Left colon (tissue), 2 donors: ENCODE measurements around the gene ADAM12. TPM values are rescaled to one million over a fixed set of nuclear protein-coding genes. Genes with fewer than 3 reads are reported as not detected.

Source experiments
- ATAC-seq: fragments of 200-7000 bp; cut with Tn5 transposase; one replicate; pipeline ENCODE4 v1.9.1; 2020; ENCODE audit warnings: mild to moderate bottlenecking, moderate library complexity
- DNase-seq, 2 donors: peaks; one replicate each; pipeline ENCODE4 v3.0.0-alpha.2; 2020
- intact Hi-C, 2 donors: fragments of 100-400 bp; cut with DNase I in 1 of 2; cut with micrococcal nuclease in 1 of 2; formaldehyde crosslinking; loops; one replicate each; pipeline versions ENCODE4 v1.11.2 to v1.14.0; 2022; cut with DNase I, micrococcal nuclease
- total RNA-seq, 2 donors: library from RNA; stranded (reverse); fragmentation: NEBNext Ultra II Directional; extraction: Animal tissue kit (Norgen Biotek cat#: 25700); gene quantifications; one replicate each; pipeline ENCODE4 v1.2.1, GENCODE V29; 2021
- donor health status: DM: no; HTN: no; CAD: no.
- donor health status: DM: yes; HTN: yes; CAD: no.

ADAM12 gene
- total RNA-seq, 2 donors from 2014 or later = 0.28 to 0.61 TPM

DNA sequence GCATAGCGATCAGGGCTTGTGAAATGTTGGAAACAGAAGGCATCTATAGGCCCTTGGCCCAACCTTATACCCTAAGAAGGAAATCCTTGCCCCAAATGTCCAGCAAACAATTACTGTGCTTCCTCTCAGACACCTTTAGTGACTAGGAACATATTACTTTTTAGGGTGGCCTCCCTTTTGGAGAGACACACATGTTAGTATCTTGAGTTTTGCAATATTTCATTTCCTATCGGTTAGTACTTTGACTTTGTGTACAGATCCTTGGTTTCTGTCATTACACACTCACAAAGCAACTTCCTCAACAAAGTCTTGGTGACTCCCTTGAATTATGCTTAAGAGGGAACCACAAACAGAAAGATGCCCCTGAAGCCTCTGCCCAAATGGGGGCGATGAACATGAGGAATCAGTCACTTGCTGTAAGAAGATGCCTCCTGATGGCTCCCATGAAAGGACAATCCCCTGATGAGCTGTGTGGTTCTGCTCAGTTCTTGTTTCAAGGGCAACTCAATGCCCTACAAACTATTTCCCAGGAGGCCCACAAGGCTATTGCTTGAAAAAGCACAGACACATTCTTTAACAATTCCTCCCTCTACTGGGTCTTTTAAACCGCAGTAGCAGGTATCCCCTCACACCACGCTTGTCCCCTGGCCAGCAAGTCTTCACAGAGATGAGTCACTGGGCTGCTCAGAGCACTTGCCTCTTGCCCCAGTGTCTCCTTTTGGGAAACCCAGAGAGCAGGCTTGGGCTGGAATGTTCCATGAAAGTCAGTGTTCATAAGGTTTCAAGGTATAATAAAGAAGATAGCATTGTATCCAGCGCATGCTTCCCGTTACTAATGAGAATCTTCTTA, 295.7 kb downstream of the ADAM12 start:
- no peak for ATAC-seq
- intact Hi-C loops = no loop called here
- no peak for DNase-seq

DNA sequence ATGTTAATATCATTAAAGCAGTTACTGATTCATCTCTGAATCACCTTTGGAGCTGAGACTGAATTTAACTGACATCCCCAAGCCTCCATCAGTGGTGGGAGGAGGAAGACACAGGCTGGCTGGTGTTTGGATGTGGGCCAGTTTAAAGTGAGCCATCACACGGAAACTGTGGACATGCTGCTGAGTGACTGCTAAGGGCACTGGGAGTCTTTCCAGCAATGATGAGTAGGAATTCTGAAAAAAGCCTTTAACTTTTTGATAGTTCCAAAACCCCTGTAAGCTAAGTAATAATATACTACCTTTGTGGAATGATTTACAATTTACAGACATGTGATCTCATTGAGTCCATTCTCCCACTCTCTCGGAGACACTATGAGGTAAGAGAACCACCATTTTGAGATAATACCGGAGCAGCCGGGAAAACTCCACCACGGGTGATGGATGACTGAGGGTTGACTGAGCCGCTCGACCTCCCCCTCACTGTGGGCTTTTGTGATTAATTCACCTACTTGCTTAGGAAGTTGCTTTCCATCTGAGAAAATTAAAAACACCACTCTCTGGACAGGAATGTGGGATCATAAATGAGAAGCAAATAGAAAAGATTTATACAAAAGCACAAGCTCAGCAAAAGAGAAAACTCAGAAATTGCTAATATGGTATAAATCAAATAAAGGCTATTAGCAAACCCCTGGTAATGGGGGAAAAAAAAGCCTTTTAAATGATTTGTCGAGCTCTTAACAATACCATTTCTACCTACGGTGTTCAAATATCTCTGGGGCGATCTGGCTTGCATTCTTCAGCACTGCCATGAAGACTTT, 297.2 kb downstream of the ADAM12 start:
- intact Hi-C loops = no loop called here
- no peak for DNase-seq
- no peak for ATAC-seq

DNA sequence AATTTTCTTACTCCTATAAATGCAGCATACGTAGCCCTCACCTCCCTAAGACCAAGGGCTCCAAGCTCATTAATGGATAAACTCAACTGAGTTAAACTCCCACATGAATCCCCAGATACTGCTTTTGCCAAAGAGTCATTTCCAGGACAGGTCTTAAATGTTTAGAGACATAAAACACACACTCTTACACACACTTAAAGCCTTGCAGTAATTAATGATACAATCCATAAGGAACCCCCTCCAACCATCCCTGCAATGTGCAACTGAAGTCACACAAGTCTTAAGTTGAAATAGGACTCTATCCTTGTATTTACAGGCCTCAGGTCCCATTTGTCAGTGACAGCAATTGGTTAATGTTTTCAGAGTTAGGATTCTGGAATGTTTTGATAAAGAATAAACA, 297.8 kb downstream of the ADAM12 start:
- no peak for DNase-seq
- ATAC-seq = no peak
- intact Hi-C loops = no loop called here

DNA sequence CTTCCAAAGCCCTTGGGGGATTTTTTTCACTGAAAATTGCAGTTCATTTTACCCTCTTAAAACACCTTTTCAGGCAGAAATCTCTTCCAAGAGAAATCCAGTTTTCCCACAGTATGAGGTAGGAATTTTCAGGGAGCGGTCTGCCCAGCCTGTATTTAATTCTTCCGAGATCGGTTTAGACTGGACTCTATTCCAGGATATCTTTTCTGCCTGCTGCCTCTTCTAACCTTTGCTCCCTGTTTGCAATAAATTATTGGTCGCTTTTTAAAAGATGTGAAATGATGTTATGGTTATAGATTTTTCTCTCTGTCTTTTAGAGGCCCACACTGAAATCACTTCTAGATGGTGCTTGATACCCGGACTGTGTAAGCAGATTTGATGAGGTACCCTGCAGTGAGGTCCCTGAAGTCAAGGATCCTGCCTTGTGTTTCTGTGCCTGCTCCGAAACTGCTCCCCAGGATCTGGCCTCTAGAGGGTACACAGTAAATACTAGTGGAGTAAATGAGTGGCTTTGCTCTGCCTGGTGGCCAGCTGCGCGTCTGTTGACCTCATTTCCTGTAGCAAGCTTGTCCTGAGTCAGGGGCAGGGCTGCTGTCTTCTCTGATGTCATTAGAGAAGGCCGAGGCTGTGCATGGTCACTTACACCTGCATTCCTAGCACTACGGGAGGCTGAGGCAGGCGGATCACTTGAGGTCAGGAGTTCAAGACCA, 300.3 kb downstream of the ADAM12 start:
- no peak for ATAC-seq
- intact Hi-C loops = no loop called here
- DNase-seq = no peak

DNA sequence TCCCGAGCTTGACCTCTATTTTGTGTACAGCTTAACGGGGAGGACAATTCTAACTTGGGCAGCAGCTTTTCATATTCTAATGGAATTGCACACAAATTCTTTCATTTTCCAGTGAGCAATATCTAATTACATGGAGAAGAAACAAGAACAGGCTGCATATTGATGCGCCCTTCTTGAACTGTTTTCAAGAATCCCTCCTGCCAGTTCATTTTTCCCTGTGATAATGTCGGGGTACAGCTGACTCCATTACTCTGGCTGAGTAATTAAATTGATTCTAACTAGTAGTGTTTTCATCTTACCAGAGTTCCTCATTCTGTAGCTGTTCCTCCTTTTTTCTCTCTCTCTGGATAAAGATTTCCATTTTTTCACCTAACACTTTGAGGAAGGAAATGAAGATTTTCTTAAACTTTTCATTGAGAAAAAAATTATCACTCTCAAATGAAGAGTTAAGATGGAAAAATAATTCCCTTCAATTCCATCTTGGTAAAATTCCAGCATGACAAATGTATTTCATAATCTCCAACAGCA, 301.1 kb downstream of the ADAM12 start:
- intact Hi-C loops = no loop called here
- no peak for DNase-seq
- no peak for ATAC-seq

DNA sequence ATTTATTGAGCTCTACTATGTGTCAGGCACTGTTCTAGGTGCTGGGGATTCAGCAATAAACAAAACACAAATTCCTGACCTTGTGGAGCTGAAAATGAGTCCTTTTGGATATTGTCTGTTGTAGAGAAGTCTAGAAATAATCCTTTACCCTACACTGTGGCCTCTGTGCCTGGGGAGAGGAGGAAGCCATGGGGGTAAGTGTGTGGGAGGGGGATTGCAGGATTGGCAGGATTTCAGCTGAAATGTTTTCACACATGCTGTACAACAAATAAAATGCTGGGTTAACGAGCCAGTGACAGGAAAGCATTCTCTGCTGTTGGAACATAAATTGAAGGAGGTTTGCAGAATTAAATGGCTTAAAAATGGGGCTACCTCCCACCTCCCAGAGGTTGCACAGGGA, 302.5 kb downstream of the ADAM12 start:
- ATAC-seq (no peak), DNase-seq (no peak)
- intact Hi-C loops = no loop called here

DNA sequence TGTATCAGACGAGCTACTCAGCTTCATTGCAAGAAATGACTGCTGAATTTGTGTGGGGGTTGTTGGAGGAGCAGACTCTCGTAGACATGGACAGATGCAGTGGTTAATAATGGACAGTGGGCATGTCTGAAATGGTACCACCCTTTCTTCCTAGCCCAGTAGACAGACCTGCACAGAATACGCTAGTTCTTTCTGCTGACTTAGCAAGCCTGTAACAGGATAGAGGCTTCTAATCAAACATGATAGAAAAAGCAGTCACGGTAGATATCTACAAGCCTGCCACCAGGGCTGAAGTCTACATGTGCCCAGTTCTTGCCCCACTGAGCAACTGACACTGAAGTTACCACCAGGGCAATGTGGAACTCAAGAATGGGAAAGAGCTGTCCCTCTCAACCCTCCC, 303.9 kb downstream of the ADAM12 start:
- ATAC-seq = no peak
- intact Hi-C loops = no loop called here
- DNase-seq = no peak

DNA sequence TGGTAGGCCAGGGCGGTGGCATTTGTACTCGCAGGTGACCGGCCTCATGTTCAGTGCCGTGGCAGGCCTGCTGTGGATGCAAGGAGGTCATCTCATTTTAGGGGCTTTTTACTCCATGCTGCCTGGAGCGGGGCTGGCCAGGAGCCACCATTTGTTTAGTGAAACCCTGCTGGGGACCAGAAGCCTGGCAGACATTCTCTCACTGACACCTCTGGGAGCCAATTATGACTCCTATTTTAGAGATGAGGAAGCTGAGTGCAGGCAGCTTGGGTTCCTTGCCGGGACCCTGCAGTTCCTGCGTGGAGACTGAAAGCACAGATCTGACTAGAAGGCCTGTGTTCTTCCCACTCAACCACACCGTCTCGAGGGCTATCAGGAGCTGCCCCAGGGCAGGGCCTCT, 305.3 kb downstream of the ADAM12 start:
- DNase-seq (no peak), ATAC-seq (no peak)
- intact Hi-C loops = no loop called here

DNA sequence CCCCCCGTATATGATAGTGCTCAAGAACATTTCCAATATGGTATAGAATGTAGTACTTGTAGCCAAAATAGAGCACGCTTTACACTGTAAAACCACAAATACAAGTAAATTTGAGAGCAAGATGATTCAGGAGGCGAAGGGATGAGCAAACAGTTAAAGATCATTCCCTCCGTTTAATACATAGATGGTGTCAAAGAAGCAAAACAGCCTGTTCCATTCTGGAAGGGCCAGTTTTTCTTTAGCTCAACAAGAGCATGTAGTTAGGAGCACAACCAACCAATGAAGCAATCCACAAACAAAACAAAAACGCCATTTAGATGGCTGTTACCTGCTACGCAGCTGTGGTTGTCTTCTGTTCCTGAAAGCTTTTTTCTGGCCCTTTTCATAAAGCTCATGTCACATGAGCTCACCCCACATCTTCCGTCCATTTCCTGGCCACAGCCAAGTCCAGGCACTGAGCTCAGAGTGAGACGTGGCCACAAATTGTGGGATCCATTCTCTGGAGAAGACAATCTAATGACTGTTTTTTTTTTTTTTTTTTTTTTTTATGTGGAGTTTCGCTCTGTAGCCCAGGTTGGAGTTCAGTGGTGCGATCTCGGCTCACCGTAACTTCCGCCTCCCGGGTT, 306.3 kb downstream of the ADAM12 start:
- intact Hi-C loops = no loop called here
- ATAC-seq = no peak
- DNase-seq = no peak

DNA sequence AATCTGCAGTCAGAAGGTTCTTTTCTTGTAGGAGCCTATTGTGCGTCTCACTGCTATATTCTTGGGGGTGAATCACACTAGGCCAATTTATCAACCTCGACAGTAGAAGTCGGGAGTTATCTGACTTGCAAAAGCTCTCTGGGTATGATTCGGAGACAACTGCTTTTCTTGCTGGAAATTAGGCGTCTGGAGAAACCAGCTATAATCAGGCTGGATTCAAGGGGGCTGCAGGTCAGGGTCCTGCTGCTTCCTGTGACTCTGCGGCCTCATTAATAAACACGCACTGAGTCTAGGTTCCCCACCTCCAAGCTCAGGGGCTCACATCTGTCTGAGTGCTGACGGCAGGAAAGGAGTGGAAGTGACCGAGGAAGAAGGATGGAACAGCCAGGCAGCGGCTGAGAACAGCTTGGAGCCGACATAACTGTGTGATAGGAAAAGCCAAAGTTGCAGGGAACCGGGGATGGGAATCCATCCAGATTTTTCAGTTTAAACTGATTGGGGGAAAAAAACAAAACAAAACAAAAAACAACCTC, 307.3 kb downstream of the ADAM12 start:
- DNase-seq (no peak), ATAC-seq (no peak)
- intact Hi-C loops = no loop called here

DNA sequence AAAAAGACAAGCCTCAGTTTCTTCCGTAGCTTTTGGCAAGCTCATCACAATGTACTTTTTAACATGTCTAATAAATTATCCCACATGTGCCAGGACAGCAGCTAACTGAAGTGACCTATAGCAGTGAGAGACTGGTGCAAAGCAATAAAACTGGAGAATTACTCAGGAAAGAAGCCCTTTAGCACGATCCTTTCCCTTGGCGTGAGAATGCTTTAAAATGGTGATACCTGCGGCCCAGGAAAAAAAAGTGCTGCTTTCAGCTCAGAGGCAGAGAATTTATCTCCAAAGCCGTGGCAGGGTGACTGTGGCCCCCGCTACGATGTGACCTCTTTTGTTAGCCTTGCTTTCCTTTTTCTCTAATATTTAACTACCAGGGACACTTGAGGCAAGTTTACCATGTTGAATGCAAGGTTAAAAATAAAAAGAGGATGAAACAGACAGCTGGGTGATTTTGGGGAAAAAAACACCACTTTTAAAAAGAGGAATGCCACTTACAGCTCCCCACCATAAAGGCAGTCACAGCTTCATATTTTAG, 307.9 kb downstream of the ADAM12 start:
- ATAC-seq = no peak
- intact Hi-C loops = no loop called here
- no peak for DNase-seq

DNA sequence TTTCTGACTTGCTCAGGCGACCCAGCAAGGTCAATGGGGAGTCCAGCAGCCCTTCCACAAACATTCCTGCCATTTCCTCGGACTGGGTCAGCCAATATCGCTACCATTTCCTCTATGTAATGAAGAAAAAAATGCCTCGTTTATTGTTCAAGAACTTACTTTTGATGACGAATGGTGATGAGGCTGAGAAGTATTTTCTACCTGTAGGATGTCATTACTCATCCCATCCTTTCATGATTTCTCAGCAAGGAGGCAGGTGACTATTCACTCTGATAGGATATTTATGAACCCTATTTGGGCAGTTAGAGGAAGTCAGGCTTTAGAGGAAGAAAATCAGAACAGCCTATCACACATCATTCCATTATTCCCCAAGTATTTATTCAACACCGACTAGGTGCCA, 313.3 kb downstream of the ADAM12 start:
- DNase-seq = no peak
- no peak for ATAC-seq
- intact Hi-C loops = no loop called here

DNA sequence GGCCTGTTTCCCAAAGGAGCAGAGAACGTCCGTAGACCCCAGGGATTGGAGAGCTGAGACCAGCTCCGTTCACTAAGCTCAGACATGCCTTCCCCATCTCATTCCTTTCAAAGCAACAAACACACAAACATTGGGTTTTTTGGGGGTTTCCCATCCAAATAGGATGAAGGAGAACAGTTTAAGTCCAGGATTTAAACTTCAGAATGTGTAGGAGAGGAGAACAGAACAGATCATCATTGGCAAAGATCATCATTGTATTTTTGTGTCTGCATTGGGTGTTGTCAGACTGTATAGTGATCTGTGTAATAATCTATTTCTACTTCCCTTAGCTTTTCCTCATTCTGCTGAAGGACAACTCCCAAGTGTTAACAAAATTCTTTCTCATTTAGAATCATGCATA, 314.0 kb downstream of the ADAM12 start:
- ATAC-seq = no peak
- intact Hi-C loops = no loop called here
- no peak for DNase-seq

DNA sequence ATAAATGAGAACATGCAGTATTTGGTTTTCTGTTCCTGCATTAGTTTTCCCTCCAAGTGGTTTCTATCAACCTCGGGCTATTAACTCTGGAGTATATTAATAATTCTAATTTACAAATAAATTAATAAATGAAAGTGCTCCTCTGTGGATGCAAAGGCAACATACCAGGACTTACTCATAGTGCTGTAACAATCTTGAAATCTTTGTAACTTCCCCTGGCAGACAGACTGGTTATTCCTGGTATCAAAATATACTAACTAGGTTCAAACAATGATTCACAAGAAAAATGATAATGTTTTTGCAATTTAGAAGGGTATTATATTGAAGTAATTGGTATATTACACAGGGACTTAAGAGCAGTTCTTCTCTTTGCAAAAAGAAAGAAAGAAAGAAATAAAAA, 314.7 kb downstream of the ADAM12 start:
- DNase-seq = no peak
- intact Hi-C loops = no loop called here
- no peak for ATAC-seq

DNA sequence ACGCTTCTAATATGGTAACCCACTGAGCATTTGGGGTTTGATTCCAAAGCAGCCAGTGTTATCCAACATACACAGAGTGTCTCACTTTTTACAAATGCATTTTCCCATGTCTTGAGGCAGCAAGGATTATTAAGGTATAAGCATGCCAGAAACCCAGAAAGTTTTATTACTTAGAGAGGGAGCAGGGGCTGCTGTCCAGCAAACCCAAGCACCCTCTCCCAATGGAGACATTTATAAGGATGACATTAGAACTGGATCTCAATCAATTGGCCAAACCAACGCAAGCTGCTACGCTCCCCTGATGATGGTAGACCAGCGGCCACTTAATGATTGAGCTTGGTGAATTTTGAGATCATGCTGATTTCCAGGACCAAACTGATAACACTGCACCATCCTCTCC, 315.7 kb downstream of the ADAM12 start:
- DNase-seq (no peak), ATAC-seq (no peak)
- intact Hi-C loops = no loop called here

DNA sequence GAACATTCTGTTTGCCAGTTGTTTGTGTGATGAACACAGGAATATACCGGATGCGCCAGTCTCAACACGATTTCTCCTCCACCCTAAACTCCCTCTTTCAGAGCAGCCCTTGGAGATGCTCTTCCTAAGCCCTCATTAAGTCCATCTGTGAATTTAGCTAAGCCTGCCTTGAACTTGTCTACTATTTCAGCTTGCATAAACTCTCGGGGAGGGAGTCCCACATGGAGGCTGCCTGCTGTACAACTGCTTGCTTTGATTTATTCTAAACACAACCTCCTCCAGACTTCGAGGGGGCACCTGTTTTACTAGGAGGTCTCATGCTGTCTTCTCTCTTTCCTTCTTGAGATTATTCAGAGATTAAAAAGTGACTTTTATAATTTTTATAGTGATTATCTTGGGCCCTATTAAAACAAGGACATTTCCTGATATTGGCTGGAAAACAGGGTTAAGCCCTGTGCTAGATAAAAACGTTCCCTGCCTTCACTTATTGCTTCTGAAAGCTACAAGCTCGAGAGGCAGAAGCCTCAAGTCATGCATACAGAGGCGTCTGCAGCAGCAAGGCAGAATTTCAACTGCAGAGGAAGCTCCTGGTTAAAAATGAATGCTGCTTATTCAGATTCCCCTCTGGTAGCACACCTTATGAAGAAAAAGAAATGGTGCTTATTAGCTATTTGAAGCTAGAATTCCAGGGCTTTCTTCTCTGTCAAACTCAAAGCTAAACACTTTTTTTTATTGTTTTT, 317.6 kb downstream of the ADAM12 start:
- intact Hi-C loops = no loop called here
- DNase-seq (no peak), ATAC-seq (no peak)

DNA sequence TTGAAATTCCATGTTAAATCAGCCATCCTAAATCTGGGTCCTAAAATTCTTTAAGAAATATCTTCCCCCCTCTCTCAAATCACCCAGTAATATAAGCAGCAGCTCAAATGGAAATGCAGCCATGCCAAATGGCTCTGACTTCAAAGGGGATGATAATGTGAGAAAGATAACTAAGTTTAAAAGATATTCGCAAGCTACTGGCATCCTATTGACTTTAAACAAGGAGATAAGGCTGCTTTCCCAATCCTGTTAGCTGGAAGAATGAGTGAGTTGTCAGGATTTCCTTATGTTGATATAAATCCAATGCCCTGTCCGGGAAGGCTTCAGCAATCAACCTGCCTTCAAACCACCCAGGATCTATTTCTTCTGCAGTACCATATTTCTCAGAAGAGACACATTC, 320.0 kb downstream of the ADAM12 start:
- intact Hi-C loops = no loop called here
- ATAC-seq (no peak), DNase-seq (no peak)

DNA sequence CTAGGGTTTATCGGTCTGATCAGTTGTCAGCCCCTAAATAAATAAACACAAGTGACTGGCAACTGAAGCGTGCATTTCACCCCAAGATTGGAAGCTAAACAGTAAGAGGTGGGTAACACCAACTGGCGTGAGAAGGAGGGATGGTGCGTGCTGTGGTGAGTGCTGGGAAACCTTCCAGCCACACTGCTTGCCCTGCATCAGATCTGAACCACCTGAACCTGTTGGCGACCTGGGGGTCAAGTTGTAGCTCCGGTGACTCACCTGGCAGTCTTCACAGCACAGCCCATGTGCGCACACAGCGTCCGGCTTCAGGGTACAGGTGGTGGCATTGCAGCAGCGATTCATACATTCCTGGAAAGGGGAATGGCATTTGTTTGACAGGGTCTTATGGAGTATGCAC, 321.8 kb downstream of the ADAM12 start:
- DNase-seq (no peak), ATAC-seq (no peak)
- intact Hi-C loops = no loop called here
